ENCODE measurements around the gene ANO1.

DNA sequence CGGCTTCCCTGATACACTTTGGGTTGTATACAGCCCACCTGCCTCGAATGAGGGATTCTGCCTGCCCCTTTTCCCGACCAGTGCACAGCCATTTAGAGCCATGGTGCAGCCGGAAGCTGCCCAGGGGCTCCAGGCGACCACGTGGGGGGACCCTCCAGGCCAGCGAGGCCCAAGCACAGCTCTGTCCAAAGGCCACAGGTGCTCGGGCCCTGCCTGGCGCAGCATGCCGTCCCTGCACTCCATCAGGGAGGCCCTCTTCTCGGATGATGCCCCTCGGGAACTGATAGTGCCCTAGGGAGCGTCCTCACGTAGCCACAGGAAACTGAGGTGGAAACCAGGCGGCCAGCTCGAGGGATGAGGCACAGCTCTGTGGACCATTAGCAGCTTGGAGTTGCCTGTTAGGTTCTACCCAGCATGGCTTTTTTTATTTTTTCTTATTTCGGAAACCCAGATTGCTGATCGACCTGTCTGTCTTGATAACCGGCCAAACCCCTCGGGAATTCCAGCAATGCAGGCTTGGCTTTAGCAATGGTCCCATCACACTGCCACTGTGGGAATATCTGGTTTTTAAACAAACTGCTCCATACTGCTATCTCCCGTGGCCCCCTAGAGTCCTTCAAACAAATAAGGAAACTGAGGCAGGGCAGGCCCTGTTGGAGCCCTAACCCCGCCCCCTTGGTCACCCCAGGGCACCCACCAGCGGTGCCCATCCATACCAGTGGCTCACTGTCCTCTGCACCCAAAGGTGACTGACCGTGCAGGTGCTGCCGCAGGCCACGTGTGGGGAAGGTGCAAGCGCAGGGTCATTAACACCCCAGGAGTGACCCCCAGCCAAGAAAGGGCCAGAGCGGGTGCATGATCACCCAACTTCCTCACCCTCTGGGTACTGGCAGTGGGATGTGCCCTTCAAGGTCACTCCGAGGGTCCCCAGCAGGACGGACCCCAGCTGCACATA, 8.0 kb downstream of the ANO1 start:
- TF ChIP-seq, protein P1, sequence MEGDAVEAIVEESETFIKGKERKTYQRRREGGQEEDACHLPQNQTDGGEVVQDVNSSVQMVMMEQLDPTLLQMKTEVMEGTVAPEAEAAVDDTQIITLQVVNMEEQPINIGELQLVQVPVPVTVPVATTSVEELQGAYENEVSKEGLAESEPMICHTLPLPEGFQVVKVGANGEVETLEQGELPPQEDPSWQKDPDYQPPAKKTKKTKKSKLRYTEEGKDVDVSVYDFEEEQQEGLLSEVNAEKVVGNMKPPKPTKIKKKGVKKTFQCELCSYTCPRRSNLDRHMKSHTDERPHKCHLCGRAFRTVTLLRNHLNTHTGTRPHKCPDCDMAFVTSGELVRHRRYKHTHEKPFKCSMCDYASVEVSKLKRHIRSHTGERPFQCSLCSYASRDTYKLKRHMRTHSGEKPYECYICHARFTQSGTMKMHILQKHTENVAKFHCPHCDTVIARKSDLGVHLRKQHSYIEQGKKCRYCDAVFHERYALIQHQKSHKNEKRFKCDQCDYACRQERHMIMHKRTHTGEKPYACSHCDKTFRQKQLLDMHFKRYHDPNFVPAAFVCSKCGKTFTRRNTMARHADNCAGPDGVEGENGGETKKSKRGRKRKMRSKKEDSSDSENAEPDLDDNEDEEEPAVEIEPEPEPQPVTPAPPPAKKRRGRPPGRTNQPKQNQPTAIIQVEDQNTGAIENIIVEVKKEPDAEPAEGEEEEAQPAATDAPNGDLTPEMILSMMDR (IDR thresholded peaks at IDR 0.05; ENCODE audit: insufficient read depth, low read depth, low read length), result no peak
- TF ChIP-seq EZH2 (IDR thresholded peaks at IDR 0.05; ENCODE audit: insufficient read depth, low read length), result no peak
